Suprapubic skin (tissue), 4 donors: ENCODE data around the gene ARMCX2. TPM values are rescaled to one million over a fixed set of nuclear protein-coding genes. Genes with fewer than 3 reads are reported as not detected.

Experiments
- DNase-seq, 2 donors: peaks; one replicate each; pipeline ENCODE4 v3.0.0-alpha.2; 2019; ENCODE audit warnings: low spot score in 2 of 2
- H3K27ac ChIP-seq: fragments of 200-600 bp; sonication (generic); one replicate; pipeline ENCODE4 v1.5.1; 2019
- H3K27me3 ChIP-seq: fragments of 200-600 bp; sonication (generic); one replicate; pipeline ENCODE4 v1.5.1; 2019
- H3K36me3 ChIP-seq: fragments of 200-600 bp; sonication (generic); one replicate; pipeline ENCODE4 v1.5.1; 2019
- H3K4me1 ChIP-seq: fragments of 200-600 bp; sonication (generic); one replicate; pipeline ENCODE4 v1.5.1; 2019
- H3K4me3 ChIP-seq: fragments of 200-600 bp; sonication (generic); one replicate; pipeline ENCODE4 v1.5.1; 2019; ENCODE audit warnings: mild to moderate bottlenecking
- H3K9me3 ChIP-seq: fragments of 200-600 bp; sonication (generic); one replicate; pipeline ENCODE4 v1.5.1; 2019
- EP300 ChIP-seq: sonication (generic); formaldehyde crosslinking; IDR thresholded peaks from one replicate; pipeline ENCODE4 v1.6.1; 2017; ENCODE audit warnings: antibody characterized with exemption
- POLR2A ChIP-seq, 2 donors: fragments of 450-650 bp; IDR thresholded peaks; one replicate each; pipeline ENCODE4 v1.6.1; 2017; ENCODE audit warnings: antibody characterized with exemption in 2 of 2, mild to moderate bottlenecking in 2 of 2, moderate library complexity in 2 of 2
- POLR2AphosphoS5 ChIP-seq, 3 donors: sonication (generic); formaldehyde crosslinking; IDR thresholded peaks; one replicate each; pipeline ENCODE4 v1.6.1; 2017; ENCODE audit warnings: antibody characterized with exemption in 3 of 3
- WGBS: methylation state at CpG from one replicate; pipeline ENCODE4 v1.1.5; 2018; 5-methylcytosine and 5-hydroxymethylcytosine counted together
- total RNA-seq, 4 donors: library from RNA; depleted of rRNA; stranded (reverse); fragments of >200 nt; gene quantifications; one replicate each; pipeline ENCODE4 v1.1.0, GENCODE V29; 2016
- TF ChIP-seq, protein P1 (sequence below), 2 donors: fragments of 200-600 bp in 1 of 2; fragments of 450-650 bp in 1 of 2; sonication (generic) in 1 of 2; IDR thresholded peaks; one replicate each; pipeline ENCODE4 v1.5.1; 2016 to 2019; ENCODE audit warnings: antibody characterized with exemption in 2 of 2, mild to moderate bottlenecking in 1 of 2, moderate library complexity in 1 of 2

ARMCX2 gene
- total RNA-seq, 4 donors from 2014 or later: 5.7 to 12.1 (median 8.8) TPM

DNA sequence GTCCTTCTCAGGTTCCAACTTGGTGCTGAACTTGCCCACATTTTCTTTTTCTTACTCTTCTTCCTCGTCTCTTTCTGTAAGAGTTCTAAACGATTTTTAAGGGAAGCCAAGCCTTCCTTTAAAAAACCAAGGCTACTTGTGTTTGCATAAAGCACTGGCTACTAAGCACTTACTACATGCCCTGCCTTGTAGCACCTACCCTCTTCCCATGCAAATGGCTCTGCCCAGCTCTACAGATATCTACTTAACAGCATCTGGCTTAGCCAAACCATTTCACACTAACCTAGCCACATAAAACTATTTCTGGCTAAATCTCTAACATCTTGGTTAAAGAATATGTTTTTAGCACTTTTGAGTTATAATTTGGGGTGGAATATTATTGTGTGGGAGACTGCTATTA, 26.9 kb upstream of the ARMCX2 start:
- no peak for DNase-seq
- 41% methylated on average over 2 of the region's 2 CpGs for WGBS
- Histone ChIP-seq H3K27me3 (no peaks in the 10 kb centered on the region), H3K36me3 (no peaks in the 10 kb centered on the region), H3K9me3 (no peaks in the 10 kb centered on the region), H3K4me3 (no peak overlapping the region), H3K4me1 (no peaks in the 10 kb centered on the region), H3K27ac (no peak overlapping the region)
- no peak for TF ChIP-seq EP300
- TF ChIP-seq, protein P1, sequence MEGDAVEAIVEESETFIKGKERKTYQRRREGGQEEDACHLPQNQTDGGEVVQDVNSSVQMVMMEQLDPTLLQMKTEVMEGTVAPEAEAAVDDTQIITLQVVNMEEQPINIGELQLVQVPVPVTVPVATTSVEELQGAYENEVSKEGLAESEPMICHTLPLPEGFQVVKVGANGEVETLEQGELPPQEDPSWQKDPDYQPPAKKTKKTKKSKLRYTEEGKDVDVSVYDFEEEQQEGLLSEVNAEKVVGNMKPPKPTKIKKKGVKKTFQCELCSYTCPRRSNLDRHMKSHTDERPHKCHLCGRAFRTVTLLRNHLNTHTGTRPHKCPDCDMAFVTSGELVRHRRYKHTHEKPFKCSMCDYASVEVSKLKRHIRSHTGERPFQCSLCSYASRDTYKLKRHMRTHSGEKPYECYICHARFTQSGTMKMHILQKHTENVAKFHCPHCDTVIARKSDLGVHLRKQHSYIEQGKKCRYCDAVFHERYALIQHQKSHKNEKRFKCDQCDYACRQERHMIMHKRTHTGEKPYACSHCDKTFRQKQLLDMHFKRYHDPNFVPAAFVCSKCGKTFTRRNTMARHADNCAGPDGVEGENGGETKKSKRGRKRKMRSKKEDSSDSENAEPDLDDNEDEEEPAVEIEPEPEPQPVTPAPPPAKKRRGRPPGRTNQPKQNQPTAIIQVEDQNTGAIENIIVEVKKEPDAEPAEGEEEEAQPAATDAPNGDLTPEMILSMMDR (IDR thresholded peaks at IDR 0.05): no peak
- TF ChIP-seq POLR2AphosphoS5 (IDR thresholded peaks at IDR 0.05): no peak
- no peak for TF ChIP-seq POLR2A (IDR thresholded peaks at IDR 0.05)

DNA sequence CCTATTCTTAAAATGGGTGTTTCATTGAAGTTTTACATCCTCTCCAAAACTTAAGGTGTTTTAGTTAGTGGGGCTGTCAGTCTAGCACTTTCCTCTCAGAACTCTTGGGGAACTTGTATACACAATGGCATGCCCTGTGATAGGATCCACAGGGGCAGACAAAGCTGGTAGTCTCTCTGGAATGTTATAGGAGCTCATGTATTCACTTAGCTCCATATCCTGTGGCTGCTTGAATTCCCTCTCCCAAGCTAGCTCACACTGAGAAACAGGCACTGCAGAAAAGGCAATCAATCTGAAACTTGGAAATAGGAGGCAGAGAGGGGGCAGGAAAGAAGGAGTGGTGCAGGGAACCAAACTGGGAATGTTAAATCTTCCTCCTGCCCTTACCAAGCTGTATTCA, 26.3 kb upstream of the ARMCX2 start:
- Histone ChIP-seq H3K27ac (no peak overlapping the region), H3K27me3 (no peaks in the 10 kb centered on the region), H3K36me3 (no peaks in the 10 kb centered on the region), H3K4me1 (no peaks in the 10 kb centered on the region), H3K4me3 (no peak overlapping the region), H3K9me3 (no peaks in the 10 kb centered on the region)
- DNase-seq: no peak
- no peak for TF ChIP-seq POLR2AphosphoS5 (IDR thresholded peaks at IDR 0.05)
- TF ChIP-seq EP300: no peak
- TF ChIP-seq, protein P1 (IDR thresholded peaks at IDR 0.05): no peak
- TF ChIP-seq POLR2A (IDR thresholded peaks at IDR 0.05): no peak

DNA sequence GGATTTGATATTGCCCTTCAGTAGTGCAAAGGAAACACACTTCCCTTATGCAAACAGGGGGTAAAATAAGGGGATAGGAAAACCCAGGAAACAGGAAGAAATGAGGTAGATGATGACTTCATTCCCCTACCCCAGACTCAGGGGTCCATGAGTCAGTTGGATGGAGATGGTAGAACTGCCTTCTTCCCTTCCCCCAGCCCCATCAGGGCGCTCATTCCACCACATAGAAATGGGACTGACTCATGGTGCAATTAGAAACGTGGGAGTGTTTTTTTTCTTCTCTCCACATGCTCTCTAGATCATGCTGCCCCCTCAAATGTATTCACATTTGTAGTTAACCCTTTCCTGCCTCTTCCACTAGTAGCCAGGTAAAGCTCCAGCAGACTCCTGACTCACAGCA, 23.1 kb upstream of the ARMCX2 start:
- DNase-seq: no peak
- H3K4me3 ChIP-seq: no peak overlapping the region
- H3K27ac ChIP-seq: no peak overlapping the region
- no peaks in the 10 kb centered on the region for H3K27me3 ChIP-seq
- no peaks in the 10 kb centered on the region for H3K4me1 ChIP-seq
- H3K9me3 ChIP-seq: no peaks in the 10 kb centered on the region
- H3K36me3 ChIP-seq: no peaks in the 10 kb centered on the region
- WGBS: 33% methylated on average over 2 of the region's 2 CpGs
- TF ChIP-seq EP300 (no peak), POLR2A (IDR thresholded peaks at IDR 0.05) (no peak)
- TF ChIP-seq, protein P1 (IDR thresholded peaks at IDR 0.05): no peak

DNA sequence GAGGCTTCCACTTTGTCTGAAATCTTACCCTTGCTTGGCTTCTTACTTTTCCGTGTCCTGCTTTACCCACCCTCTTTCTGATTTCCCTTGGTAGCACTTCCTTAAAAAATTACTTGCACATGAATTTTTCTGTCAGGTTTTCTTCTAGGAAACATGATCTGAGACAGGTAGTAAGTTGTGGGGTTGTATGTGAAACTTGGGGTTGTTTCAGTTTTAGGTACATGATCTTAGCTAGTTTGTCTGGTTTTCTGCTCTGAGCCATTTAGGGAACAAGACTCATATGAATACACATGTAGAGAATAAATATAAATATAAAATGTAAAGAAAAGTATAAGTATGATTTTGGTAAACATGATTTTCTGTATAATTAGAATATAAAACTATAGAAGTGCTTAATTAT, 17.4 kb upstream of the ARMCX2 start:
- 29% methylated on average over 1 of the region's 1 CpG for WGBS
- H3K9me3 ChIP-seq: no peaks in the 10 kb centered on the region
- H3K4me1 ChIP-seq: no peaks in the 10 kb centered on the region
- DNase-seq: no peak
- no peaks in the 10 kb centered on the region for H3K27me3 ChIP-seq
- H3K27ac ChIP-seq: no peak overlapping the region
- no peaks in the 10 kb centered on the region for H3K36me3 ChIP-seq
- H3K4me3 ChIP-seq: no peak overlapping the region
- TF ChIP-seq EP300 (no peak), POLR2A (IDR thresholded peaks at IDR 0.05) (no peak), POLR2AphosphoS5 (IDR thresholded peaks at IDR 0.05) (no peak)
- TF ChIP-seq, protein P1 (IDR thresholded peaks at IDR 0.05): no peak

- no peak for DNase-seq
- no peak for TF ChIP-seq POLR2A (IDR thresholded peaks at IDR 0.05)
- no peak overlapping the region for H3K27ac ChIP-seq
- no peaks in the 10 kb centered on the region for H3K27me3 ChIP-seq
- no peaks in the 10 kb centered on the region for H3K36me3 ChIP-seq
- H3K9me3 ChIP-seq: no peaks in the 10 kb centered on the region
- WGBS: 46% methylated on average over 3 of the region's 3 CpGs
- H3K4me1 ChIP-seq: no peaks in the 10 kb centered on the region
- no peak overlapping the region for H3K4me3 ChIP-seq
Observed at GRCh38 chrX:101676571-101676970, 16.9 kb upstream of the ARMCX2 start.

GRCh38 chrX:101668143-101668542, 8.5 kb upstream of the ARMCX2 start:
- Histone ChIP-seq H3K4me1 (no peaks in the 10 kb centered on the region), H3K27me3 (no peaks in the 10 kb centered on the region), H3K36me3 (no peaks in the 10 kb centered on the region), H3K9me3 (no peaks in the 10 kb centered on the region), H3K4me3 (no peak overlapping the region), H3K27ac (no peak overlapping the region)
- TF ChIP-seq, protein P1 (IDR thresholded peaks at IDR 0.05): no peak
- TF ChIP-seq EP300 (no peak), POLR2A (IDR thresholded peaks at IDR 0.05) (no peak), POLR2AphosphoS5 (IDR thresholded peaks at IDR 0.05) (no peak)
- no peak for DNase-seq
- WGBS: 30% methylated on average over 2 of the region's 2 CpGs
